HL-60 (cell line): ENCODE results near the gene PDCD7.

Experiments used
- CTCF ChIP-seq: IDR thresholded peaks from one replicate; pipeline ENCODE4 v1.5.1; 2011; ENCODE audit warnings: low read length, control low read depth, inconsistent platforms; ENCODE audit not compliant: insufficient read depth
- GABPA ChIP-seq: IDR thresholded peaks from 2 replicates; pipeline ENCODE4 v1.6.1; 2012; ENCODE audit warnings: low read depth
- POLR2AphosphoS5 ChIP-seq: IDR thresholded peaks from 2 replicates; pipeline ENCODE4 v1.6.1; 2012; ENCODE audit warnings: low read depth
- REST ChIP-seq: IDR thresholded peaks from 2 replicates; pipeline ENCODE4 v1.6.1; 2012; ENCODE audit warnings: low read depth; ENCODE audit not compliant: insufficient replicate concordance

- TF ChIP-seq CTCF, result no peak
- no peak for TF ChIP-seq POLR2AphosphoS5
- no peak for TF ChIP-seq REST
- TF ChIP-seq GABPA, result no peak
These were observed 44.3 kb upstream of the PDCD7 start for GRCh38 chr15:65177901-65178300.
